ENCODE data around the gene ORAI3.

- TF ChIP-seq POLR2A (IDR thresholded peaks at IDR 0.05; ENCODE audit: low read length) (no peak), GATA1 (IDR thresholded peaks at IDR 0.05; ENCODE audit: low read depth, low read length) (no peak)
These were observed 47.1 kb downstream of the ORAI3 start for GRCh38 chr16:30995927-30996323.
